Activated naive CD4-positive, alpha-beta T cell treated with anti-CD3 and anti-CD28 coated beads, Interleukin-2, amount 50 U/mL, for 72 hours (primary cell): ENCODE results near the gene ZP4. TPM values are rescaled to one million over a fixed set of nuclear protein-coding genes. Genes with fewer than 3 reads are reported as not detected.
A peak's percentile ranks its signal among the peaks of the same experiment; 100 is the strongest.

ENCODE experiments used
- ATAC-seq, 2 donors: fragments of 150-1000 bp; cut with Tn5 transposase; 2 replicates each; pipeline ENCODE4 v1.10.0; 2021; ENCODE audit warnings: mild to moderate bottlenecking in 2 of 2, moderate library complexity in 2 of 2
- DNase-seq, 2 donors: peaks; one replicate each; pipeline ENCODE4 v3.0.0; 2021 to 2022; ENCODE audit warnings: low spot score in 2 of 2
- H3K27ac Mint-ChIP-seq, 2 donors: one replicate each; pipeline ENCODE4 v1.8.0; 2022; ENCODE audit warnings: mild to moderate bottlenecking in 2 of 2, mixed read lengths in 2 of 2
- H3K36me3 Mint-ChIP-seq, 2 donors: one replicate each; pipeline ENCODE4 v1.8.0; 2022; ENCODE audit warnings: mixed read lengths in 2 of 2
- H3K9me3 Mint-ChIP-seq, 2 donors: one replicate each; pipeline ENCODE4 v1.8.0; 2022; ENCODE audit warnings: mixed read lengths in 2 of 2
- total RNA-seq, 2 donors: library from RNA; stranded (reverse); gene quantifications; one replicate each; pipeline ENCODE4 v1.2.3, GENCODE V29; 2022

ZP4 gene, protein sequence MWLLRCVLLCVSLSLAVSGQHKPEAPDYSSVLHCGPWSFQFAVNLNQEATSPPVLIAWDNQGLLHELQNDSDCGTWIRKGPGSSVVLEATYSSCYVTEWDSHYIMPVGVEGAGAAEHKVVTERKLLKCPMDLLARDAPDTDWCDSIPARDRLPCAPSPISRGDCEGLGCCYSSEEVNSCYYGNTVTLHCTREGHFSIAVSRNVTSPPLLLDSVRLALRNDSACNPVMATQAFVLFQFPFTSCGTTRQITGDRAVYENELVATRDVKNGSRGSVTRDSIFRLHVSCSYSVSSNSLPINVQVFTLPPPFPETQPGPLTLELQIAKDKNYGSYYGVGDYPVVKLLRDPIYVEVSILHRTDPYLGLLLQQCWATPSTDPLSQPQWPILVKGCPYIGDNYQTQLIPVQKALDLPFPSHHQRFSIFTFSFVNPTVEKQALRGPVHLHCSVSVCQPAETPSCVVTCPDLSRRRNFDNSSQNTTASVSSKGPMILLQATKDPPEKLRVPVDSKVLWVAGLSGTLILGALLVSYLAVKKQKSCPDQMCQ
- not detected for total RNA-seq

DNA sequence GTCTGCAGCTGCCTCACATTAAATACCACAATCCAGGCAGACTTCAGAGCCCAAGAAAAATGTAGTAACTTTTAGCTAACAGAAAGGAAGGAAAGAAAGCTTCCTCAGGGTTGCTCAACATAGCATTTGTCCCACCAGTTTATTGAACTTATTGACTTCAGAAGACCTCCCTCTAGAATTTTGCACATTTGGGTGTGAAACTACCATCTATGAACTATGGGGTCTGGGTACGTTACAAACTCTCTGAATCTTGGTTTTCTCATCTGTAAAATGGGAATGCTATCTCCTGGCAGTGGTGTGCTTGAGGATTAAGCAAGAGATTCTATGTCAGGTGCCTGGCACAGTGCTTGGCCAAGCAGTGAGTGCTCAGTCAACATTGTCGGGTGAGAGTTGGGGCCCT, at the start of gene ZP4:
ZP4 (minus strand) TSS at position 101 of the 400 bp plus-strand sequence. CDS start 287 bp downstream, outside the sequence.
- H3K9me3 Mint-ChIP-seq, result peaks cover 7 to 13% of the 10 kb centered on the region in 2 donors
- no peaks in the 10 kb centered on the region for H3K36me3 Mint-ChIP-seq
- ATAC-seq (no peak), DNase-seq (no peak)
- no peak within 1 kb of the TSS for H3K27ac Mint-ChIP-seq

DNA sequence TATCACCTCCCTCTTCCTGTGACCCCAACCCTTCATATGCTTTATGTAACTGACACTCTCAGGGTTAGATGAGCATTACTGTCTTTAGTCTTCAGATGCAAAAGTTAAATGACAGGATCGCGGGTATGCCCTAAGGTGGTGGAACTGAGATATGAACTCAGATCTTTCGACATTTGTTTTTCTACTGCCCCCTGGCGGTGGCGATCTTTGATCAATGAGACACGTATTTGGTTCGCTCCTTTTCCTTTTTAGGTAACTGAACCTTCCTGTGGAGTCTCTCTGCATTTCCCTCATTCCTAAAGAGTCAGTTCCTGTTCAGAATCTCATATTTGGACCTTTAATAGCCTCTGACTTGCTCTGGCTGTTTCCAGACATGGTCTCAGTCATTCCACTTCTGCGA, 47.8 kb upstream of the ZP4 start:
- DNase-seq (no peak), ATAC-seq (no peak)
- H3K9me3 Mint-ChIP-seq, result peaks cover 12 to 14% of the 10 kb centered on the region in 2 donors
- H3K36me3 Mint-ChIP-seq, result peaks cover 0 to 4% of the 10 kb centered on the region in 2 donors
- no peak overlapping the region for H3K27ac Mint-ChIP-seq

DNA sequence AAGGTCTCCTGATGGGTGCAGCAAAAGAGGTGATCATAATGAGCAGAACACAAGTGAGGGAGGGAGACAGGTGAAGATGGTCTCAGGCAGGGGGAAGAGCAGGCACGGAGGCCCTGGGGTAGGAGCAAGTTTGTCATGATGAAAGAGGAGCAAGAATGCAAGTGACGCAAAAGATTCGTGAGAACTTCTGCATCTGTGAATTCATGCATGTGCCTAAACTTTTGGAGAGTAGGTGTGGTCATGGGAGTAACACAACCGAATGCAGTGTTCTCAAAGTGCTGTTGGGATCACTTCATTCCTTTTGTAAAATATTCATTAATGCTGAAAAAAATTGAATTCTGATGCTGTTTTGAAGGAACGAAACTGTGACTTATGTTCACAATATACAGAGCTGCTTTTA, 47.3 kb upstream of the ZP4 start:
- ATAC-seq (no peak), DNase-seq (no peak)
- H3K9me3 Mint-ChIP-seq, result peaks cover 12 to 14% of the 10 kb centered on the region in 2 donors
- H3K36me3 Mint-ChIP-seq, result peaks cover 0 to 4% of the 10 kb centered on the region in 2 donors
- H3K27ac Mint-ChIP-seq, result no peak overlapping the region

DNA sequence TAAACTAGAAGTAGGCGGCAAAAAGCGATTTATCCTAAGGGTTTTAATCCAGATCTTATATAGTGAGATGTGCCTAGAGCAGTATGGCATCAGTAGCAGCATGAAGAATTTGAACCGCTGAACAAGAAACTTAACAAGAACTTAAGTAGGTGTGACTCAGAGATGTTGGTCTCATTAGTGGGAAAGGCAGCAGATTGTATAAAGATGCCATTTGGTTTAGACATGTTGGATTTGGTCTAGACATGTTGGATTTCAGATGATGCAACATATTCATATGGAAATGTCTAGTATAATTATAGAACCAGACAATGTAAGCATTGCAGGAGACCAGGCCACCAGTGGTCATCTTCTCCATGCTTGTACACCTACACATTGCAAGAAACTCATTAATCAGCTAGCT, 42.1 kb upstream of the ZP4 start:
- DNase-seq (no peak), ATAC-seq (no peak)
- H3K36me3 Mint-ChIP-seq, result peaks cover 0 to 7% of the 10 kb centered on the region in 2 donors
- H3K27ac Mint-ChIP-seq, result no peak overlapping the region
- H3K9me3 Mint-ChIP-seq, result peaks cover 11 to 17% of the 10 kb centered on the region in 2 donors

DNA sequence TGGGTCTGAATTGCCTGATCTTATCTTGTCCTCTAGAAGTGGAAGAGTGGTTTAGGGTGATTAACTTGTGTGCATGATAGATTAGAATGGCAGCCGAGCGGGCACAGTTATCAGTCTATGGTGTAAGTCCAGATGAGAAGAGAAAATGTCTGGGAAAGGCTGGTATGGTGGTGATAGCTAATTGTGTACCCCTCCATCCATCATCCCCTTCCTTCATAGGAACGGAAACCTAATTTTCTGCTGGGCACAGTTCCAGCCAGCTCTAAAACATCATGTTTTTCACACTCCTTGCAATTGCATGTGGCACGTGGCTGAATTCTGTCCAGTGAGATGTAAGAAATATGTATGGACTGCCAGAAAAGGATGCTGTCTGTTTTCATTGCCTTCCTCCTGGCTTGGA, 40.9 kb upstream of the ZP4 start:
- Mint-ChIP-seq H3K27ac (no peak overlapping the region), H3K9me3 (peaks cover 10 to 13% of the 10 kb centered on the region in 2 donors), H3K36me3 (peaks cover 0 to 7% of the 10 kb centered on the region in 2 donors)
- ATAC-seq, result no peak
- no peak for DNase-seq

DNA sequence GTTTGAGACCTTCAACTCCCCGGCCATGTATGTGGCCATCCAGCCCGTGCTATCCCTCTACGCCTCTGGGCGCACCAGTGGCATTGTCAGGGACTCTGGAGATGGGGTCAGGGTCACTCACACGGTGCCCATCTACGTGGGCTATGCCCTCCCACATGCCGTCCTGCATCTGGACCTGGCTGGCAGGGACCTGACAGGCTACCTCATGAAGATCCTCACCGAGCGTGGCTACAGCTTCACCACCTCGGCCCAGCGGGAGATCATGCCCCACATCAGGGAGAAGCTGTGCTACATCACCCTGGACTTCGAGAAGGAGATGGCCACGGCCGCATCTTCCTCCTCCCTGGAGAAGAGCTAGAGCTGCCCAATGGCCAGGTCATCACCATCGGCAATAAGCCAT, 36.5 kb upstream of the ZP4 start:
- Mint-ChIP-seq H3K9me3 (peaks cover 5 to 13% of the 10 kb centered on the region in 2 donors), H3K36me3 (peaks cover 0 to 7% of the 10 kb centered on the region in 2 donors), H3K27ac (no peak overlapping the region)
- DNase-seq (no peak), ATAC-seq (no peak)

DNA sequence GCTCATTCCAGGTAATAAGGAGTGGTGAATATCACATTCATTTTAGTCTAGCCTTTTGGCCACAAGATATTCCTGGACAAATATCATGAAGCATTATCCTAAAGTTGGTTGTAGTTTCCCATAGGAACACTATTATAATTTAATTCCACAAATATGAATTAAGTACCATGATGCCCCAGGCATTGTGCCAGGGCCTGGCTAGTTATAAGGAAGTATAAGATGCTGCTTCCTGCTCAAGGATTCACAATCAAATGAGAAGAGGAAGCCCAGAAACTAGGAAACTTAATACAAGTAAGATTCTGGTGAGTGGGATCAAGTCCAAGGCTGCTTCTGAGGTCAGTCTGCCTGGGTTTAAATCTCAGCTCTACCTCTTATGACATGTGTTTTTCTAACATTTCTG, 30.6 kb upstream of the ZP4 start:
- Mint-ChIP-seq H3K27ac (no peak overlapping the region), H3K9me3 (peaks cover 7 to 8% of the 10 kb centered on the region in 2 donors), H3K36me3 (peaks cover 0 to 6% of the 10 kb centered on the region in 2 donors)
- no peak for ATAC-seq
- DNase-seq, result no peak

DNA sequence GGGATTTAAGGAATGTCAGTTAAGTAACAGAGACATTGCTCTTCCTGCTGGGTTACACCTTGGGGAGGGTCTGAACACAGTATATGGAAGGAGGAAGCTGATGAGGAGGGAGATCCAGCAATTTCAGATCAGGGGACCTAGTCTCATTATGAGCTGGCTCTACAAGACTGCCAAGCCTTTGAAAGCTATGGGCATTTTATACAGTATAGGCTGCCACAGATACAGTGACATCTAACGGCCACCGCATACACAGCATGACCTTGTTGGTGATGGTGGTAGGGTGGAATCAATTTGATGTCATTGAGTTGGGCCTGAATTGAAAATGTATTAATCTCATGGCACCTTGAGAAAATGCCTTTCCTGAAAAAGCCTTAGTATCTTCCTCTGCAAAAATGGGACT, 22.6 kb upstream of the ZP4 start:
- Mint-ChIP-seq H3K36me3 (peaks cover 0 to 10% of the 10 kb centered on the region in 2 donors), H3K9me3 (peaks cover 8 to 14% of the 10 kb centered on the region in 2 donors), H3K27ac (no peak overlapping the region)
- ATAC-seq (no peak), DNase-seq (no peak)

DNA sequence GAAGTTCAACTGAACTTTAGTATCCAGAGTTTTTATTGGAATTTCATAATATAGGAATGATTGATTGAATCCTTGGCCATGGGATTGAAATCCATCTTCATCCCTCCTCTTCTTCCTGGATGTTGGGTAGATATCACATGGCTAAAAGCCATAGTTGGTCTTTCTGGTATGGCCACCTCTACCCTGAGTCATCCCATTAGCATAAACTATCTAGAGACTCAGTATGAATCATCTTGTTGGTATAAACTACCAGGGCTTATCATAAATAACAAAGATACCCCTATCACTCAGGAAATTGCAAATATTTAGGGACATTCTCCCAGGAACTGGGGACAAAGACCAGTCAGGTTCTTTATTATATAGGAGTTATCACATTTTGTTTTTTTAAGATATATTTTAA, 21.2 kb upstream of the ZP4 start:
- Mint-ChIP-seq H3K36me3 (peaks cover 0 to 4% of the 10 kb centered on the region in 2 donors), H3K27ac (no peak overlapping the region), H3K9me3 (peaks cover 1 to 14% of the 10 kb centered on the region in 2 donors)
- ATAC-seq (no peak), DNase-seq (no peak)

DNA sequence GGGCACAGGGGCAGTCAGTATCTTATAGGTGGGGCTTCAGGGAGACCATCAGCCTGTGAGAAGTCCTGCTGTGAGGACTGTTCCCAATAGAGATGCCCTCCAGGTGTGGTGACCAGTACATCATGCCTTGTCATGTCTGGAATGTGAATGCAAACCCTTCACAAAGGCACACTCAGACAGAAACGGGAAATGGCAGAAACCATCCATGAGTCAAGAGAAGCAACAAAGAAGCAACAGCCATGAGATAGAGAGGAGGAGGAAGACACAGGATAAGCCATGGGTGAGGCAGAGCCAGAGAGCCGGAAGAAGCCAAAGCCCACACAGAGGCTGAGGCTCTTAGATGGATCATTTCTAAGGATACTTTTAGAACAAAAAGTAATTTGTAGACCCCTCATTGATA, 20.1 kb upstream of the ZP4 start:
- no peak for DNase-seq
- H3K27ac Mint-ChIP-seq, result no peak overlapping the region
- ATAC-seq, result no peak

DNA sequence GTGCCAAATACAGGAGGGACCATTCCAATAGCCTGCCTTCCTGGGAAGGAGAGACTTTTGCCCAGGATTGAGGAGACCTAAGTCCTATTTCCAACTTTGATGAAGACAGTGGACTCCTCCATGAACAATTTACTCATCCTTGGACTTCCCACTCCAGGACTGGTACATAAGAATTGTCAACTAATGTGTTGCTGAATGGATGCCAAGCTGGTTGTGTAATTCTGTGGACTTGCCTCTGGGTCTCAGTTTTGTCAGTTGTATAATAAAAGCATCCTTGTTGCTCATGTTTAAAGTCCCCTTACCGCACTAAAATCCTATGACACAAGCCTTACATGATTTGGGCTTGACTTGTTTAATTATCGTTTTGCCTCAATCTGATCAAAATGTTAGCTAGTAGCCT, 13.2 kb upstream of the ZP4 start:
- ATAC-seq (no peak), DNase-seq (no peak)
- Mint-ChIP-seq H3K27ac (no peak overlapping the region), H3K9me3 (peaks cover 0 to 15% of the 10 kb centered on the region in 2 donors), H3K36me3 (no peaks in the 10 kb centered on the region)

More for the DNA sequence above, 20.1 kb upstream of the ZP4 start:
- Mint-ChIP-seq H3K9me3 (peaks cover 0 to 10% of the 10 kb centered on the region in 2 donors), H3K36me3 (peaks cover 0 to 4% of the 10 kb centered on the region in 2 donors)

DNA sequence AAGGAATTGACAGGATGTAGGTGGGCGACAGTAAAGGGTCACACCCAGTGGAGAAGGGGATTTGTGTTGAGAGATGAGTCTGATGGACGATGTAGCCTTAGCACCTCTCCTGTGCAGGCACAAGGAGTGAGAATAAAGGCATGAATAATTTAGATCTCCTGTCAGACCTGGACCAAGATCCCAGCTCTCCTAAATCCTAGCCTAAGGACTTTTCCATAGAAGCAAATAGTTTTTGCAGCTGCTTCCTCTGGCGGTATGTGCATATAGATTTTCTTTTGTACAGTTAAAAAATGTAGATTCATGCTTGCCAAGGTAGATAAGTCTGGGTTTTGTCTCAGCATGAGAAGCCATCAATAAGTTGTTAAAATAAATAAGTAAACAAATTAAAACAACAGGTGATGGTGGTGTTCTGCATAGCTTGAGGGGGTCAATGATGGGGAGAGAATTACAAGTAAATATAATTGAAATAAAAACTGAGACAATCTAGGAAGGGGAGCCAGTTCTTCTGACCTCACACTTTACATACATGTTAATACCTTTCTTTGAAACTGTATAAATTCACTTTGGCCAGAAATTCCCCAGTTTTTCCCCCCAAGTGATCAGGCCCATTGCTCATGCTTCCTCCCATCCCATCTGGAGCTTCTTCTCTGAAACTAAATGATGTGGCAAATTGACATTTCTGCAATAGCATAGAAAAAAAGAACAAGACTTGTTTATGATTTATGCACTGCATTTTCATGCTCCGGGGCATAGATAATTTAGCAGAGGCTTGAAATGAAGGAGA, 12.4 kb upstream of the ZP4 start:
- H3K9me3 Mint-ChIP-seq, result peaks cover 0 to 14% of the 10 kb centered on the region in 2 donors
- H3K27ac Mint-ChIP-seq, result no peak overlapping the region
- no peak for ATAC-seq
- H3K36me3 Mint-ChIP-seq, result no peaks in the 10 kb centered on the region
- DNase-seq, result no peak

DNA sequence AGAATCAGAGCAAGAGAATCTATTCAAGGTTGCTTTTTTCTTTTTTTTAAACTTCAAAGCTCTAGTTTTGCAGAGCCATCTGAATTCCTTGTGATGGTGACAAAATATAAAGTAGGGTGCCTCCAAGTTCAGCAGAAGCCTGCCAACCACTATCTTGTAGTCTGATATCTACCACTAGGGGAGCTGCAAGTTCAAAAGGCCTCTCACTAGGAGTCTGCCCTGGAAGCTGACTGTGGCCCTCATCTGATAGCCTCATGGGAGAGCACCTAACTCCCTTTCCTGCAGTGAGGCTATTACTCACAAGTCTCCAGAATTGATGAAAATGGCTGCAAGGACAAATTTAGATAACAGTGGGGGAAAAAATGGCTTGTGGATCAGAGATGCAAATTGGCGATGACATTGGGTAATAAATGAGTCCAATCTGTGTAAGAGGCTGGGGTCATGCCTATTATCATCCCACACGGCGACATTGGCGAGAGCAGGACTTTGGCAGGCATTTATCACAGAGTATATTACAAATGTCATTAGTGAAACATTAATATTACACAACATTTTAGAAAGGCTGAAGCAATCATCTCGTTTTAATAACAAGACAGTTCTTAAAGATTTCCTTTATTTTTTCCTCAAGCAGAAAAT, 10.7 kb upstream of the ZP4 start:
- peaks cover 0 to 12% of the 10 kb centered on the region in 2 donors for H3K9me3 Mint-ChIP-seq
- ATAC-seq (peak in 1 of 2 donors; percentile 41), DNase-seq (no peak)
- no peaks in the 10 kb centered on the region for H3K36me3 Mint-ChIP-seq
- H3K27ac Mint-ChIP-seq, result no peak overlapping the region

DNA sequence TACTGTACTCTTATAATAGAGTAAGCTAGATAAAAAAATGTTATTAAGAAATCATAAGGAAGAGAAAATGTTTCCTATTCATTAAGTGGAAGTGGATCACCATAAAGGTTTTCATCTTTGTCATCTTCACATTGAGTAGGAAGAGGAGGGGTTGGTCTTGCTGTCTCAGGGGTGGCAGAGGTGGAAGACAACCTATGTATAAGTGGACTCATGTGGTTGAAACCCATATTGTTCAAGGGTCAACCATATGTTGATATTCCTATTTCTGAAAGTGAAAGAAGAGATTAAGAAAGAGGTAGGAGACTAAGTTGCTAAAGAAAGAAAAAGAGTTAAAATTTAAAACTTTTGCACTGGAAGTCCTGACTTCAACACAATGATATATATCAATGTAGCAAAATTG, 4.9 kb upstream of the ZP4 start:
- H3K36me3 Mint-ChIP-seq, result no peaks in the 10 kb centered on the region
- H3K27ac Mint-ChIP-seq, result no peak overlapping the region
- DNase-seq (no peak), ATAC-seq (no peak)
- peaks cover 0 to 11% of the 10 kb centered on the region in 2 donors for H3K9me3 Mint-ChIP-seq

DNA sequence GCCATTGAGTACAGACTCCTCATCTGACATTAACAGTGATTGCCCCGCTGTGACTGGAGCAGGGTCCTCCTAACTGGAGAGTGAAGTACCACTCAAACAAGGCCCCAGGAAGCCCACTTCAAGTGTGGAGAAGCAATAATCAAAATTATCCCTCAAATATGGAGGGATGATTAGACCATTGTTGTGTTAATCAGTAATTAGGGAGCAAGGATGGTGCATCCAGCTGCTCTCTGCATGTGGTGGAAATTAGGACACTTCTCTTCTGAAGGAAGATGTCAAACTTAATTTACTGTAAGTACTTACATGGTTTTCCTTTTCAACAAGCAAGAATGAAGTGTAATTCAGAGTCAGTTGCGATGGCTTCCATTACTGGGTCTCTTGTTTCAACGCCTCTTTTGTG, 3.4 kb upstream of the ZP4 start:
- no peak for ATAC-seq
- H3K9me3 Mint-ChIP-seq, result peaks cover 0 to 8% of the 10 kb centered on the region in 2 donors
- H3K36me3 Mint-ChIP-seq, result no peaks in the 10 kb centered on the region
- no peak for DNase-seq
- H3K27ac Mint-ChIP-seq, result no peak overlapping the region

DNA sequence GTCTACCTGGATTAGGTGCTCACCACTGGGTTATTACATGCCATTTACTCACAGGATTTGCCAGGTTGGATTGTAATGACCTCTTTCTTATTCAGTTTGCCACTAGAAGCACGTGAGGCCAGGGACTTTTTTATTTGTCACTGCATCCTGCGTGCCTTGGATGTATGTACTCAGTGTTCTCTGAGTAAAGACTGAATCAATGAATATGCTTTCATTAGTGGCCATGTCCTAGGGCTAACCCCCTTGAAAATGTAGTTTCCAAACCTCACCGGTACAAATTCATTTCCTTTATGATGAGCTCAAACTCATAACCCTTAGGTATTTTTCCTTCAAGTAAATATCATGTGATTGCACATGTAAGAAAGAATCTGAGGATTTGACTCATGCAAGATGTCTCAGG, 1.3 kb upstream of the ZP4 start:
- H3K36me3 Mint-ChIP-seq, result no peaks in the 10 kb centered on the region
- no peak for DNase-seq
- no peak overlapping the region for H3K27ac Mint-ChIP-seq
- ATAC-seq, result no peak
- H3K9me3 Mint-ChIP-seq, result peaks cover 8 to 12% of the 10 kb centered on the region in 2 donors

DNA sequence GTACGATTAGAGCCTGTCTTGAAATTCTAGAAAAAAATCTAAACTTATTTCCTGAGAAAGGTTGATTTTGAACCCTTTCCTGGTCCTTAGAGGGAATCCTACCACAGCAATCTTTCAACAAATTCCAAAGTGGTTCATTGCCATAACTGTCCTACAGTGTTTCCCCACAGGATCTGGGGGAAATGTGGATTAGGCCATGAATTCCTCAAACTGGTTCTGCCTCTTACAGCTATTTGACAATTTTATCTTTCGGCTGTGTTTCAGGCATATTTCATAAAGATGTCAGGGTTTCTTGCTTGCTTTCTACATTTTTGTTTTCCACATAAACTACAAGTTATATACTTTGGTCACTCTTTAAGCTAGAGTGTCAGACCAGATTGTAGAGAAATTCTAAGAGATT, 544 bp upstream of the ZP4 start:
- Mint-ChIP-seq H3K36me3 (no peaks in the 10 kb centered on the region), H3K27ac (no peak overlapping the region), H3K9me3 (peaks cover 7 to 8% of the 10 kb centered on the region in 2 donors)
- DNase-seq (no peak), ATAC-seq (no peak)
